ENCODE measurements around the gene RMC1. TPM values are rescaled to one million over a fixed set of nuclear protein-coding genes. Genes with fewer than 3 reads are reported as not detected.

The RMC1 gene
- total and polyA plus RNA-seq, 2 of the 13 experiments (the other 11 are each of a cell fraction or from before 2014, with no cell fraction given) = 9.4 to 19.5 TPM

DNA sequence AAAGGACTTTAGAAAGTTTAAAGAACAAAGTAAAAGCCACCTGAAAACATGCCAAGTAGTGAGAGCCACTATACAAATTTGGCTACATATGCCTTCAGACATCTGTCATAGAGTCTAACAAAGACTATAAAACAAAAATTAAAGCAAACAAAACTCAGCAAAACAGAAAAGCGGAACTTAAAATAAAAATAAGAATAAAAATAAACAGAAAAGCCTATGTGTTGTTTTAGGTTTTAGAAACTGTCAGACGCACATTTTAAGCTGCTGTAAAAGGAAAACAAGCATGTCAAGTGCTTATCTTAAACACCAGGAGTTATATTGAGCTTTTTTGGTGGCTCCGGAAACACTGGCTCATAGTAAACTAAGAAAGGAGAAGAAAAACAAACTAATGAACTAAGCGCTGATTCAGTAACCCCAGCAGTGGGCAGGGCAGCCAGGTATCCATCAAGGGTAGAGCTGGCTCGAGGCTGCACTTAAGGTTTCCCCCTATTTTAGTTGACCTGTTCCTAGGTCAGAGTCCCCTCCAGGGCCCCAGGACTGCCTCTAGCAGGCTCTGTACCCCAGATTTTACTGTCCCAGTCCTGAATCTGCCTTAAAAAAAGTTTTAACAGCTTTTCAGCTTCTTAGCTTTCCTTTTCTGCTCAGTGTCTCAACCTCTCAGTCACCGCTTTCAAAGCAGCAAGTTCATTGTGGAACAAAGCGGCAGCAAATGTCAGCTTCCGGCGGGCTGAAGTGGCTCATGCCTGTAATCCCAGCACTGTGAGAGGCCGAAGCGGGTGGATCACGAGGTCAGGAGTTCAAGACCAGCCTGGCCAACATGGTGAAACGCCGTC lies 15.4 kb upstream of the RMC1 start (continued):
- 0 out of 2 replicates have a peak, but pooled peaks have one; percentile 59 for TF ChIP-seq ZNF557 (CRISPR knock-in tag; IDR thresholded peaks at IDR 0.05)
- no peak for TF ChIP-seq RARA (CRISPR knock-in tag; IDR thresholded peaks at IDR 0.05)
- peak; percentile 25; the same call in 1 of the 2 replicates for TF ChIP-seq SP5 (CRISPR knock-in tag; IDR thresholded peaks at IDR 0.05; ENCODE audit: borderline replicate concordance, low read depth)
- TF ChIP-seq ZNF543 (CRISPR knock-in tag; IDR thresholded peaks at IDR 0.05) = no peak; the same call in 1 of the 2 replicates
- TF ChIP-seq, protein P1, sequence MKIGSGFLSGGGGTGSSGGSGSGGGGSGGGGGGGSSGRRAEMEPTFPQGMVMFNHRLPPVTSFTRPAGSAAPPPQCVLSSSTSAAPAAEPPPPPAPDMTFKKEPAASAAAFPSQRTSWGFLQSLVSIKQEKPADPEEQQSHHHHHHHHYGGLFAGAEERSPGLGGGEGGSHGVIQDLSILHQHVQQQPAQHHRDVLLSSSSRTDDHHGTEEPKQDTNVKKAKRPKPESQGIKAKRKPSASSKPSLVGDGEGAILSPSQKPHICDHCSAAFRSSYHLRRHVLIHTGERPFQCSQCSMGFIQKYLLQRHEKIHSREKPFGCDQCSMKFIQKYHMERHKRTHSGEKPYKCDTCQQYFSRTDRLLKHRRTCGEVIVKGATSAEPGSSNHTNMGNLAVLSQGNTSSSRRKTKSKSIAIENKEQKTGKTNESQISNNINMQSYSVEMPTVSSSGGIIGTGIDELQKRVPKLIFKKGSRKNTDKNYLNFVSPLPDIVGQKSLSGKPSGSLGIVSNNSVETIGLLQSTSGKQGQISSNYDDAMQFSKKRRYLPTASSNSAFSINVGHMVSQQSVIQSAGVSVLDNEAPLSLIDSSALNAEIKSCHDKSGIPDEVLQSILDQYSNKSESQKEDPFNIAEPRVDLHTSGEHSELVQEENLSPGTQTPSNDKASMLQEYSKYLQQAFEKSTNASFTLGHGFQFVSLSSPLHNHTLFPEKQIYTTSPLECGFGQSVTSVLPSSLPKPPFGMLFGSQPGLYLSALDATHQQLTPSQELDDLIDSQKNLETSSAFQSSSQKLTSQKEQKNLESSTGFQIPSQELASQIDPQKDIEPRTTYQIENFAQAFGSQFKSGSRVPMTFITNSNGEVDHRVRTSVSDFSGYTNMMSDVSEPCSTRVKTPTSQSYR (CRISPR knock-in tag; IDR thresholded peaks at IDR 0.05; ENCODE audit: borderline replicate concordance) = no peak
- TF ChIP-seq NR2F2 (IDR thresholded peaks at IDR 0.05; ENCODE audit: borderline replicate concordance, low read depth) = no peak
- no peak for TF ChIP-seq ZFP90 (CRISPR knock-in tag; IDR thresholded peaks at IDR 0.05; ENCODE audit: borderline replicate concordance)
- no peak for TF ChIP-seq YEATS2 (CRISPR knock-in tag; IDR thresholded peaks at IDR 0.05; ENCODE audit: borderline replicate concordance)
- TF ChIP-seq ZNF264 (CRISPR knock-in tag; IDR thresholded peaks at IDR 0.05) = no peak
- peak; percentile 52 for TF ChIP-seq CBX1 (IDR thresholded peaks at IDR 0.05; ENCODE audit: low read depth)
- TF ChIP-seq FOXK2 (IDR thresholded peaks at IDR 0.05) = no peak
- no peak for TF ChIP-seq SMARCC2 (IDR thresholded peaks at IDR 0.05)
- TF ChIP-seq ZSCAN29 (CRISPR knock-in tag; conservative IDR thresholded peaks at IDR 0.05) = no peak
- TF ChIP-seq SMAD3 (CRISPR knock-in tag; IDR thresholded peaks at IDR 0.05) = no peak
- TF ChIP-seq TFAP4 (IDR thresholded peaks at IDR 0.05; ENCODE audit: borderline replicate concordance, low read depth) = no peak
- peak; percentile 30; the same call in 1 of the 2 replicates for TF ChIP-seq ZNF7 (CRISPR knock-in tag; IDR thresholded peaks at IDR 0.05)
- TF ChIP-seq NRL (CRISPR knock-in tag; IDR thresholded peaks at IDR 0.05; ENCODE audit: borderline replicate concordance) = no peak
- no peak for TF ChIP-seq ZBTB1 (CRISPR knock-in tag; IDR thresholded peaks at IDR 0.05; ENCODE audit: borderline replicate concordance)
- peak; percentile 59; the same call in 1 of the 2 replicates for TF ChIP-seq ZNF772 (CRISPR knock-in tag; IDR thresholded peaks at IDR 0.05)
- TF ChIP-seq KDM4B (CRISPR knock-in tag; IDR thresholded peaks at IDR 0.05) = no peak
- no peak for TF ChIP-seq ZIK1 (CRISPR knock-in tag; IDR thresholded peaks at IDR 0.05; ENCODE audit: borderline replicate concordance, low read depth)
- no peak for TF ChIP-seq MAZ (IDR thresholded peaks at IDR 0.05; ENCODE audit: borderline replicate concordance, low read depth, low read length)
- no peak for TF ChIP-seq MAZ (CRISPR knock-in tag; IDR thresholded peaks at IDR 0.05; ENCODE audit: low read depth)
- TF ChIP-seq GTF3A (CRISPR knock-in tag; conservative IDR thresholded peaks at IDR 0.05) = no peak
- TF ChIP-seq, protein P2, sequence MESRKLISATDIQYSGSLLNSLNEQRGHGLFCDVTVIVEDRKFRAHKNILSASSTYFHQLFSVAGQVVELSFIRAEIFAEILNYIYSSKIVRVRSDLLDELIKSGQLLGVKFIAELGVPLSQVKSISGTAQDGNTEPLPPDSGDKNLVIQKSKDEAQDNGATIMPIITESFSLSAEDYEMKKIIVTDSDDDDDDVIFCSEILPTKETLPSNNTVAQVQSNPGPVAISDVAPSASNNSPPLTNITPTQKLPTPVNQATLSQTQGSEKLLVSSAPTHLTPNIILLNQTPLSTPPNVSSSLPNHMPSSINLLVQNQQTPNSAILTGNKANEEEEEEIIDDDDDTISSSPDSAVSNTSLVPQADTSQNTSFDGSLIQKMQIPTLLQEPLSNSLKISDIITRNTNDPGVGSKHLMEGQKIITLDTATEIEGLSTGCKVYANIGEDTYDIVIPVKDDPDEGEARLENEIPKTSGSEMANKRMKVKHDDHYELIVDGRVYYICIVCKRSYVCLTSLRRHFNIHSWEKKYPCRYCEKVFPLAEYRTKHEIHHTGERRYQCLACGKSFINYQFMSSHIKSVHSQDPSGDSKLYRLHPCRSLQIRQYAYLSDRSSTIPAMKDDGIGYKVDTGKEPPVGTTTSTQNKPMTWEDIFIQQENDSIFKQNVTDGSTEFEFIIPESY (CRISPR knock-in tag; IDR thresholded peaks at IDR 0.05) = no peak

All from HepG2 (cell line).